Body of pancreas (tissue), 4 donors: ENCODE data around the gene CSMD2.

Experiments
- CTCF ChIP-seq, 7 experiments: fragments of 450-650 bp in 4 of 7; fragments of 200-600 bp in 3 of 7; sonication (generic) in 3 of 7; IDR thresholded peaks; one replicate each; pipeline ENCODE4 v1.5.1; 2016 to 2019; ENCODE audit warnings: antibody characterized with exemption in 7 of 7
- POLR2A ChIP-seq, 3 donors: fragments of 450-650 bp; IDR thresholded peaks; one replicate each; pipeline ENCODE4 v1.6.1; 2016; ENCODE audit warnings: antibody characterized with exemption in 3 of 3, mild to moderate bottlenecking in 2 of 3

GRCh38 chr1:34066166-34066565, 98.9 kb downstream of the CSMD2 start:
- TF ChIP-seq POLR2A (IDR thresholded peaks at IDR 0.05) (no peak), CTCF (IDR thresholded peaks at IDR 0.05) (no peak)
